Activated CD4-positive, alpha-beta T cell treated with anti-CD3 and anti-CD28 coated beads, Interleukin-2, Interleukin-6, amounts not matched to agents 100 ng/mL and 50 ng/mL, durations not matched to agents 16 hours and 8 hours (primary cell): ENCODE results near the gene APBB2.

Source experiments
- DNase-seq: peaks from one replicate; pipeline ENCODE4 v3.0.0-alpha.2; 2020

Gene APBB2

GRCh38 chr4:41098093-41099048 lies 116.0 kb downstream of the APBB2 start:
- no peak for DNase-seq

GRCh38 chr4:41095973-41096372 lies 118.4 kb downstream of the APBB2 start:
- no peak for DNase-seq

DNA sequence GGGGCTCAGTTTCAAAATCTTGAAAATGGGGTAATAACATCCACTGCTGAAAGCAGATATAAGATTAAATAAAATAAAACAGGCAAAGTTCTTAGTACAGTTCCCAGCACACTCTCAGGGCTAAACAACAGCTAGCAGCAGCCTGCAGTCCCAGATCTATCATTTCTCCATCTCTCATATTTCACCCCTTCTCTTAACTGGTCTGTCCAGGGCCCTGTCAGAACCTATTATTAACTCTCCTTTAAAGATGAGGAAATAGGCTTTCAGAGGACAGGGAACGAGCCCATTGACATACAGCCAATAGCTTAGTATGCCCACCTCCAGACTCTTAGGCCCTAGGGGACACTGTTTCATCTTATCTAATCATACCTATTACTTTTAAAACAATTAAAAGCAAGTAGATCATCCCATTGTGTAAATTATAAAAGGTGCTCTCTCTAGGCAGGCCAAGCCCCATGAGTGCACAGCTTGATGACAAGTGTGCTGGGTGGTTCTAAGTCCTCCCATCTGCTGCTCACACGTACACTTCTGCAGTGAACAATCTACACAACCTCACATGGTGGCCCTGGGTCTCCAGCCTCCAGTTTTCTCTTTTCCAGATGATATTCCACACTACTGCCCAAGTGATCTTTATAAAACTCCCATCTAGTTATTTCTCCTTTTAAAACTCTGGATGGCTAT lies 119.0 kb downstream of the APBB2 start:
- no peak for DNase-seq

- no peak for DNase-seq
Measured at GRCh38 chr4:41092128-41092527, 122.2 kb downstream of the APBB2 start.

DNA sequence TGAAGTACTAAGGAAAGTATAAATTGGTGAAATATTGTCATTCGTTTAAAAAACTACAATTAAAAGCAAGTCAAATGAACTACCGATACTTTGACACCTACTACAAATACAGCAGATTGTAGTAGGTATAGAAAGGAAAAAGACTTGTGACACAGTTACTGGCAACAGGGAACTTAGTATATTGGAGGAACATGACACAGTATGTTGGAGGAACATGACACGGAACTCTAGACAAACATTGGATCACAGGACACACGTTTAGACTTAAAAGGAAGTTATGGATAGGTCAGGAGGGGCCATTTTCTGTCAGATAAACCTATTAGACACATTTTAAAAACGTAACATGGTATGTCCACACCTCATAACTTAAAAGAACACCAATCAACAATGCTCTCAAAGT lies 132.5 kb downstream of the APBB2 start:
- no peak for DNase-seq

DNA sequence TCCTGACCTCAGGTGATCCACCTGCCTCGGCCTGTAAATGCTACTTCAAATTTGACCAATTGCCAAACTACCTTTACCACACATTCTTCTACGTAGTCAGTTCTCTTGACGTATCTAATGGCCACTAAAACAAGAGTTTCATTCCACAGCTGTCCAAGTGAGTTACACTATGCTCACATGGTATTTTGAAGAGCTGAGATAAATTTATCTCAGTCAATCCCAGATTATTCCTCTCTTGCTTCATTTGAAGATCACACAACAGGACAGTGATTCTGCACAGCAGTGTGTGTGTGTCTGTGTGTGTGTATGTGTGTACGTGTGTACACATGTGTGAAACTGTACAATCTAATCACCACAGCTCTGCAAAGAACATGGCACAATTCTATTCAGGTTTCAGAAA lies 133.4 kb downstream of the APBB2 start:
- DNase-seq, result no peak

DNA sequence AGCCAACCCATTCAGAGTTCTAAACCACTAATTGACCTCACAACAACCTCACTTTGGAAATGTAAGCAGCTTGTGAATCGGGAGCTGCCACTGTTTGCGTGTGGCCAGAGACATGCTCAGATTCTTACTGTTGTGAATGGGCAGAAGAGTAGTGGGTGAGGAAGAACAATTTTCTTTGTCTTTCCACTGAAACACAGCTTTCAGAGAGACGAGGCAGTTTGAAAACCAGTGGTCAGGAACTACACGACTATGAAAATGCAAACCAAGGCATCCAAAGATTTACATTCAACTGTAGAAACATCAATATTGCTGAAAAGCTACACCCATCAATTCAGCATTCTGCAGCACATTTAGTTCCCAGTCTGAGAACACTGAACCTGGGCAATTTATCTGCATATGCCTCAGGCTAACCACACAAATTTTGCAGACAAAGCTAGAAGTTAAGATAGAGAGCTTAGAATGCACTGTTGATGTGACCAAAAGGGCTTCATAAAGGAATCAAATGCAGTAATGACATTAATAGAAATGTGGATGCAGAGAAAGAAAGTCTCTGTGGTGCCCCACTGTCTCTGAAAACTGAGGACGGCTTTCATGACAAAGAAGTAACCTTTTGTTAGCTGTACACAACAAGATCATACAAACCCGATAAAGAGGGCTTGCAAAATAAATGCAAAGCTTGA lies 134.3 kb downstream of the APBB2 start:
- DNase-seq, result no peak

- no peak for DNase-seq
Measured at GRCh38 chr4:41077628-41078027, 136.7 kb downstream of the APBB2 start.

DNA sequence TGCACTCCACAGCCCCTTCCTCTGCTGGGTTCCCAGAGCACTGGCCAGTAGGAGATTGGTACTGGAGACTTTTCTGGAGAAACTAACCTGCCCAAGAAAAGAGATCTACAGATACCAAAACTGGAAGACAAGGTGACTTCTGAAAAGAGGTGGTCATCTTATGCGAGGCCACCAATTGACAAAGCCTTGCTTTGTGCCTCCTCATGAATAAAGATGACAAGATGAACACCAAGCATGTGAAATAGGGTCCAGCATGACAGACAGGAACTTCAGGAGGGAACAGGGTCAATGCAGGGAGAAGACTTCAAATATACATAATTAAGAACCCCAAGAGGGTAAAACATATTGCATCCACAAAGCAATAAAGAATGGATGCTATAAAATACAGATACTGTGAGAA lies 137.9 kb downstream of the APBB2 start:
- DNase-seq, result no peak

- DNase-seq, result no peak
Measured at GRCh38 chr4:41074215-41074614, 140.1 kb downstream of the APBB2 start.

DNA sequence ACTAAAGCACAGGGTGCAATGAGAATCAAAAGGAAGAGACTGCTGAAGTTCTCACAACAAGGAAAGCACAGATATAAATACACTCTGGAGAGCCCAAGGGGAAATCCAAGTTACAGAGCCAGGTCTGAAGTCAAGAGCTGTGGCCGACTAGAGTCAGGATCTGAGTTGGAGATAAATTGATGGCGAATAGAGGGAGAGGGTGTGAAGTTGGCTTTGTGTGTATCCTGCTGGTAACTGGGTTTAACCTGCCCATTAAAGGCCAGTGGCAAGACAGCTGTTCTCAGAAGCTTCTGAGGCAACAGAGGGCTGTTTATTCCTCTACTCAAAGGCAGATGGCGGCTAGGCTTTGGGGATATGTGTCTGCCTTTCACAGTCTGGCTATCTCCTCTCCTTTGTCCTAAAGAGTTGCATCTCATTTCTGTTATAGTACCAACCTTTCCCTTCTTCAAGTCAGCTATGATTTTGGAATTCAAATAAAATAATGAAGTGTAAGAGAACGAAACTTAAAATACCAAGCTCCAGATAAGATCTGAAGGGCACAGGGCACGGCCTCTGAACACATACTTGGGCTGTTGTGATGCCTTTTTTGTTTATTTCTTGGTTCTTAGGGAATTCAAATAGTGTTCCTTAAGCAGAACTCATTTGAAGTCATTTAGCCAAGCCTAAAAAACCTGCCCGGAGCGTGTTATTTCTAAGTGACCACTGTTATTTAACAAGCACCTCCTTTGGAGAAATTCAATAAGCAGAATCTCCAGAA lies 142.1 kb downstream of the APBB2 start:
- DNase-seq, result no peak

GRCh38 chr4:41070516-41071281 lies 143.6 kb downstream of the APBB2 start:
- no peak for DNase-seq

GRCh38 chr4:41069838-41070237 lies 144.5 kb downstream of the APBB2 start:
- DNase-seq, result no peak

- DNase-seq, result no peak
Measured at GRCh38 chr4:41069257-41069656, 145.1 kb downstream of the APBB2 start.

DNA sequence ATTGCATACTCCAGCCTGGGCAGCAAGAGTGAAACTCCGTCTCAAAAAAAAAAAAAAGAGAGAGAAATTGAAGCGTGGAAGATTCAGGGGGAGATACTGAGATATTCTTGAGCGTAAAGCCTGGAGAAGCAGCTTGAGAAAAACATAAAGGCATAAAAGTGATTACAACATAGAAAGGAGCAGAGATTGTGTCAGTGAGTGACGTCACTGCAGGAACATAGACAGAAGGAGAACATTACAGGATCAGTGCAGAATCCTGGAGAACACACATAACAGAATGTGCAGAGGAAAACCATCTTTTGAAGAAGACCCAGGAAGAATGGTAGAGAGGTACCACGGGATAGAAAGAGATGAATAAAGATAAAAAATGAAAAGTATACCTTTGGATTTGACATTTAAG lies 147.0 kb downstream of the APBB2 start:
- DNase-seq, result no peak

- DNase-seq, result no peak
Measured at GRCh38 chr4:41066049-41066448, 148.3 kb downstream of the APBB2 start.

DNA sequence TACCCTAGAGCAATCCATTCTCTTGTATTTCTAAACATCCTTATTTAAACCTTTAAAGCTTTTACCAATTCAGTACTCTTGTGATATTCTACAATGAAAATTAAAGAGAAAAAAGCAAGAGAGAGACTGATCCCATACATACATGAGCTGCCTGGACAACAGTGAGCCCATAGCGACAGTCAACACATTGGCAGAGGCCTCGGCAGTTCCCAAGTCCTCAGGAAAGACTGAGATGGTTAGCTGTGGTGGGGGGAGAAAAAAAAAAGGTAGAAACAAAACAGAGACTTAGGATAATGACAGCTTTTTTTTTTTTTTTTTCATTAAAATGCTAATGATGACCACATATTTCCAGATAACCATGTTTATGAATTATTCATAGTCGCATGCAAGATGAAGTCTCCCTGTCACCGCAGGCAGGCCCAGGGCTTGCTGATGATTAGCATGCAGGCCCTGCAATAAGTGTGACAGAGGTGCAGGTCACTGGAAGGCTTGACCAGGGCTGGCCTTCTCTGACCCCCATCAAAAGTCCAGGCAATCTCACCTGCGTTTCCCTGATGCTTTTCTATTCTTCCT lies 148.8 kb downstream of the APBB2 start:
- no peak for DNase-seq

GRCh38 chr4:41064953-41065352 lies 149.4 kb downstream of the APBB2 start:
- DNase-seq, result no peak

DNA sequence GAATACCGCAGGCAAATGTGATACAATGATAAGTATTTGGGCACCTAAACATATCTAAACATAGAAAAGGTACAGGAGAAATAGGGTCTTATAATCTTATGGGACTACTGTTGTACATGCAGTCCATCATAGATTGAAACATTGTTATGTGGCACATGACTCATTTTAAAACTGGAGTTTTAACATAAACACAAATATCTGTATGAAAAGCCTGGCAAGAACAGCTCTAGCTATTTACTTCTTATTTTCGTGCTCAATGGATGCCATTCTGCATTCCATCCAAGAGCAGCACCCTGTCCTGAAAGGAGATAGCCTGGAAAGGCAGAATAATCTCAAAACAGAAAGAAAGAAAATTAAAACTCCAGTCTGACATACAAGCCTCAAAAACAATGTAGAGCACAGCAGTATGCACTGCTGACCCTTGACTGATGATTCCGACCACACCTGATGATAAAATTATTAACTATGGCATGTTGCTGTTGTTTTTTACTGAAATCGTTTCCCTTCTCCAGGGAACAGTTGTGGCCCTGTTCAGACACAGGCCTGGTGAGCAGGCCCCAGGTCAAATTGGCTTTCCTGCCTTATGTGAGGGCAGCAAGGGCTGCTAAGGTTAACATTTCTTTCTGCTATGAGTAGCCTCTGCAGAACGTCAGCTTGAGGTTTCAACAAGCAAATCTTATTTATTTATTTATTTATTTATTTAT lies 152.7 kb downstream of the APBB2 start:
- DNase-seq, result no peak

- no peak for DNase-seq
Measured at GRCh38 chr4:41060352-41061334, 153.7 kb downstream of the APBB2 start.
